ENCODE measurements around the gene ARPC1B.
"Not testable (repeated sequence)": the region's sequence is repeated elsewhere in the genome, so short reads cannot be mapped to it uniquely, and the experiment has no call there.

ARPC1B gene

GRCh38 chr7:99403764-99404163, 29.2 kb downstream of the ARPC1B start:
- H3K4me3 ChIP-seq (ENCODE audit: low read depth, low read length) = no peak overlapping the region
- peaks cover 63% of the 10 kb centered on the region for H3K36me3 ChIP-seq (ENCODE audit: control insufficient read depth, insufficient read depth, low read length)
- peaks cover 5% of the 10 kb centered on the region; the same call in 1 of the 2 replicates for H3K4me1 ChIP-seq (ENCODE audit: control insufficient read depth, insufficient read depth, low read length)
- no peaks in the 10 kb centered on the region for H3K9me3 ChIP-seq (ENCODE audit: control insufficient read depth, insufficient read depth, low read length)
- no peak overlapping the region for H3K9ac ChIP-seq (ENCODE audit: low read depth, low read length)
- H3K27me3 ChIP-seq (ENCODE audit: control insufficient read depth, insufficient read depth, low read length) = no peaks in the 10 kb centered on the region
- H3K27ac ChIP-seq (ENCODE audit: low read depth, low read length) = no peak overlapping the region

DNA sequence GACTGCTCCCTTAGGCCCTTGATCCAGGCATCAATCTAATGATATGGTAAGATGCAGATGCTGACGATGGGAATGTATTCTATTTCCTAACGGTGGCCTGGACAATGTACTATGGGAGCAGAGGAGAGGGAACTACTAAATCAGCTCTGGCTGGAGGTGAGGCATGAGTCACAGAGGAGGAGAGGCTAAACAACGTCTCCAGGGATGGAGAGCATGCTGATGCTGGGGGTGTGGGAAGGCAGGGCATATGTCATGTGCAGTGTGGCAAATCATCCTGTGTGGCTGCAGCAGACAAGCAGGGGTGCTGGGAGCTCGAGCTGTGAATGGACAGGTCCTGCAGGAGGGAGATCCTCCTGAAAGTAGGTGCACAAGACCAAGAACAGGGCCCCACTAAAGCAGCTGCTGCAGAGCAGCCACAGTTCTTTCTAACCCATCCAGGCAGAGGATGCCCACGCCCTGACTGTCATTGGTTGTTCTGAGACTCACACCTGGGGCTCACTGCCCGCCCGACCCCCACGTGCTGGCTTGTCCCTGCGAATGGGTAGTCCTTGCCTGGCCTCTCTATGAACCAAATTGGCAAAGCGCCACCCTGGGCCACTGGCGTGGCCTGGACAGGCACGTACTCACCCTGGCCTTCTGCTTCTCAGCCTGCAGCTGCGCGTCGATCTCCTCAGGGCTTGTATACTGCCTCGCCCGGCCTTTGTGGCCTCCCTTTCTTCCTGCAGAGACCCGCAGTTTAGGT, 29.9 kb downstream of the ARPC1B start:
- Histone ChIP-seq H3K4me3 (ENCODE audit: low read depth, low read length) (no peak overlapping the region), H3K9me3 (ENCODE audit: control insufficient read depth, insufficient read depth, low read length) (no peaks in the 10 kb centered on the region), H3K27me3 (ENCODE audit: control insufficient read depth, insufficient read depth, low read length) (no peaks in the 10 kb centered on the region), H3K36me3 (ENCODE audit: control insufficient read depth, insufficient read depth, low read length) (peaks cover 56% of the 10 kb centered on the region), H3K4me1 (ENCODE audit: control insufficient read depth, insufficient read depth, low read length) (peaks cover 5% of the 10 kb centered on the region; the same call in 1 of the 2 replicates), H3K9ac (ENCODE audit: low read depth, low read length) (no peak overlapping the region), H3K27ac (ENCODE audit: low read depth, low read length) (no peak overlapping the region)

- Histone ChIP-seq H3K4me3 (ENCODE audit: low read depth, low read length) (no peak overlapping the region), H3K36me3 (ENCODE audit: control insufficient read depth, insufficient read depth, low read length) (peaks cover 52% of the 10 kb centered on the region), H3K27me3 (ENCODE audit: control insufficient read depth, insufficient read depth, low read length) (no peaks in the 10 kb centered on the region), H3K9ac (ENCODE audit: low read depth, low read length) (no peak overlapping the region), H3K27ac (ENCODE audit: low read depth, low read length) (no peak overlapping the region), H3K9me3 (ENCODE audit: control insufficient read depth, insufficient read depth, low read length) (no peaks in the 10 kb centered on the region), H3K4me1 (ENCODE audit: control insufficient read depth, insufficient read depth, low read length) (peaks cover 7% of the 10 kb centered on the region; the same call in 1 of the 2 replicates)
Measured at GRCh38 chr7:99404977-99405320, 30.4 kb downstream of the ARPC1B start.

DNA sequence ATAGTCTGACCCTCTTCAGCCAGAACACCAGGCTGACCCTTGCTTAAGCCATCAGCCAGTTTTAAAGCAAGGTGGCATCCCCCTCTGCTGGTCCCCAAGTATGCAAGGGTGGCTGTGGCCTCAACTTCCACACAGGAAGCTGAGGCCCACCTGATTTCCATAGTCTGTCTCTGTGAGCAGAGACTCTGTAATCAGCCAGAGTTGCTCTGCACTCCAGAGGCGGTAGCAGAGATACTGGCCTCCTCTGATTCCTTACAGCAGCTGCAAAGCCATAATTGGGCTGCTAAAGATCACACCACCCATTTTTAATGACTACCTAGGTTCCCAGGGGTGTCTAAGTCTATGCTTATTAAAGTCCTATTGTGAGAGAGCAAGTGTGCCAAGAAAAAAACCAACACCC, 32.0 kb downstream of the ARPC1B start:
- Histone ChIP-seq H3K9me3 (ENCODE audit: control insufficient read depth, insufficient read depth, low read length) (no peaks in the 10 kb centered on the region), H3K4me3 (ENCODE audit: low read depth, low read length) (peak overlapping the region; percentile 77), H3K27ac (ENCODE audit: low read depth, low read length) (peak overlapping the region; percentile 11), H3K9ac (ENCODE audit: low read depth, low read length) (no peak overlapping the region; the same call in 1 of the 2 replicates), H3K4me1 (ENCODE audit: control insufficient read depth, insufficient read depth, low read length) (peaks cover 9% of the 10 kb centered on the region; the same call in 1 of the 2 replicates), H3K27me3 (ENCODE audit: control insufficient read depth, insufficient read depth, low read length) (no peaks in the 10 kb centered on the region), H3K36me3 (ENCODE audit: control insufficient read depth, insufficient read depth, low read length) (peaks cover 52% of the 10 kb centered on the region)

DNA sequence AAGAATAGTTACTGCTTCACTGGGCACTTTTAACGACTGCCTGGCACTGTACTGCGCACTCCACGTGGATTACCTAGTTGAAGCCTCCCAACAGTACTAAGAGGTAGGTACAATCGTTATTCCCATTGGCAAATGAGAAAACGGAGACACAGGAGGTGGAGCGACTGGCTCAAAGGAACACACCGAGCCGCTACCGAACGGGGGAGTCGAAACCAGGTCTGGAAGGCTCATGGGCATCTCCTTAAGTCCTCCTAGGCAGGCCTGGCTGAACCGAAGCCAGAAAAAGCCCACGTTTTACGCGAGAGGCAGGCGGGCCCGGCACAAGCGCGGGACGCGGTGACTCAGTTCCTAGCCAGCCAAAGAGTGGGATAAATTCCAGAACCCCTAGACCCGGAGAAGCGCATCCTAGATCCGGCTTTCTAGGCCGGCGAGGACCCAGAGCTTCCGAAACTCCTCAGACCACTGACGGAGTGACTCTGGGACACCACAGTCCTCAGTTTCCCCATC, 33.4 kb downstream of the ARPC1B start:
- Histone ChIP-seq H3K27ac (ENCODE audit: low read depth, low read length) (peak overlapping the region; percentile 100), H3K4me3 (ENCODE audit: low read depth, low read length) (peak overlapping the region; percentile 77), H3K9ac (ENCODE audit: low read depth, low read length) (peak overlapping the region; percentile 100), H3K4me1 (ENCODE audit: control insufficient read depth, insufficient read depth, low read length) (peaks cover 9% of the 10 kb centered on the region; the same call in 1 of the 2 replicates), H3K36me3 (ENCODE audit: control insufficient read depth, insufficient read depth, low read length) (peaks cover 52% of the 10 kb centered on the region), H3K27me3 (ENCODE audit: control insufficient read depth, insufficient read depth, low read length) (no peaks in the 10 kb centered on the region), H3K9me3 (ENCODE audit: control insufficient read depth, insufficient read depth, low read length) (no peaks in the 10 kb centered on the region)

- Histone ChIP-seq H3K9me3 (ENCODE audit: control insufficient read depth, insufficient read depth, low read length) (no peaks in the 10 kb centered on the region), H3K9ac (ENCODE audit: low read depth, low read length) (peak within 1 kb of the TSS; percentile 100), H3K36me3 (ENCODE audit: control insufficient read depth, insufficient read depth, low read length) (peaks cover 52% of the 10 kb centered on the region), H3K27me3 (ENCODE audit: control insufficient read depth, insufficient read depth, low read length) (no peaks in the 10 kb centered on the region), H3K4me3 (ENCODE audit: low read depth, low read length) (peak within 1 kb of the TSS; percentile 77), H3K27ac (ENCODE audit: low read depth, low read length) (peak within 1 kb of the TSS; percentile 100), H3K4me1 (ENCODE audit: control insufficient read depth, insufficient read depth, low read length) (peaks cover 9% of the 10 kb centered on the region; the same call in 1 of the 2 replicates)
Measured at GRCh38 chr7:99408379-99409191, 34.1 kb downstream of the ARPC1B start, which contains the start of the genes BUD31 and PDAP1. BUD31 (plus strand) TSS chr7:99408969; CDS start chr7:99411093, 2,124 bp downstream. PDAP1 (minus strand) TSS chr7:99408597; CDS start chr7:99408548, 49 bp downstream.

DNA sequence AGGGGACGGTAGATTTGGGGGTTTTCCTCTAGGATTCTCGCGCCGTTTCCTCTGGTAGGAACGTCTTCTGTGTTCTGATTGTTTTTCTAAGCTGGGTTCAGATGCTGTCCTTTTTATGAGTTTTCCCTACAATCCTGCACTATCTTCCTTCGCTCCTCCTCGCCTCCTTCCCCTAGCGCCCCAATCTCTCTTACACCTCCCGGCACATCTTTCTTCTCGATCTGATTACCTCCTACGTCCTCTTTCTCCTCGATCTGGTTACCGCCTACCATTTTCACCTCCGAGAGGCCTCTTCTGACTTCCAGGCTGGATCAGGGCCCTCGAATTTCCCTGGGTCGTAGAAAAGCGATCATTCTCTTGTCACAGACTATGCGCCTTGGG, 34.7 kb downstream of the ARPC1B start:
- Histone ChIP-seq H3K4me3 (ENCODE audit: low read depth, low read length) (peak overlapping the region; percentile 77), H3K27me3 (ENCODE audit: control insufficient read depth, insufficient read depth, low read length) (no peaks in the 10 kb centered on the region), H3K9me3 (ENCODE audit: control insufficient read depth, insufficient read depth, low read length) (no peaks in the 10 kb centered on the region), H3K36me3 (ENCODE audit: control insufficient read depth, insufficient read depth, low read length) (peaks cover 50% of the 10 kb centered on the region), H3K9ac (ENCODE audit: low read depth, low read length) (peak overlapping the region; percentile 100), H3K4me1 (ENCODE audit: control insufficient read depth, insufficient read depth, low read length) (peaks cover 9% of the 10 kb centered on the region; the same call in 1 of the 2 replicates), H3K27ac (ENCODE audit: low read depth, low read length) (peak overlapping the region; percentile 100)

GRCh38 chr7:99409806-99410205, 35.3 kb downstream of the ARPC1B start:
- Histone ChIP-seq H3K27me3 (ENCODE audit: control insufficient read depth, insufficient read depth, low read length) (no peaks in the 10 kb centered on the region), H3K36me3 (ENCODE audit: control insufficient read depth, insufficient read depth, low read length) (peaks cover 50% of the 10 kb centered on the region), H3K4me3 (ENCODE audit: low read depth, low read length) (peak overlapping the region; percentile 77), H3K9ac (ENCODE audit: low read depth, low read length) (peak overlapping the region; percentile 18; the same call in 1 of the 2 replicates), H3K27ac (ENCODE audit: low read depth, low read length) (peak overlapping the region; percentile 17), H3K9me3 (ENCODE audit: control insufficient read depth, insufficient read depth, low read length) (no peaks in the 10 kb centered on the region), H3K4me1 (ENCODE audit: control insufficient read depth, insufficient read depth, low read length) (peaks cover 9% of the 10 kb centered on the region; the same call in 1 of the 2 replicates)

GRCh38 chr7:99410635-99411034, 36.1 kb downstream of the ARPC1B start:
- Histone ChIP-seq H3K9ac (ENCODE audit: low read depth, low read length) (no peak overlapping the region), H3K36me3 (ENCODE audit: control insufficient read depth, insufficient read depth, low read length) (peaks cover 54% of the 10 kb centered on the region), H3K9me3 (ENCODE audit: control insufficient read depth, insufficient read depth, low read length) (no peaks in the 10 kb centered on the region), H3K27me3 (ENCODE audit: control insufficient read depth, insufficient read depth, low read length) (no peaks in the 10 kb centered on the region), H3K4me1 (ENCODE audit: control insufficient read depth, insufficient read depth, low read length) (peaks cover 9% of the 10 kb centered on the region; the same call in 1 of the 2 replicates), H3K4me3 (ENCODE audit: low read depth, low read length) (no peak overlapping the region), H3K27ac (ENCODE audit: low read depth, low read length) (no peak overlapping the region)

DNA sequence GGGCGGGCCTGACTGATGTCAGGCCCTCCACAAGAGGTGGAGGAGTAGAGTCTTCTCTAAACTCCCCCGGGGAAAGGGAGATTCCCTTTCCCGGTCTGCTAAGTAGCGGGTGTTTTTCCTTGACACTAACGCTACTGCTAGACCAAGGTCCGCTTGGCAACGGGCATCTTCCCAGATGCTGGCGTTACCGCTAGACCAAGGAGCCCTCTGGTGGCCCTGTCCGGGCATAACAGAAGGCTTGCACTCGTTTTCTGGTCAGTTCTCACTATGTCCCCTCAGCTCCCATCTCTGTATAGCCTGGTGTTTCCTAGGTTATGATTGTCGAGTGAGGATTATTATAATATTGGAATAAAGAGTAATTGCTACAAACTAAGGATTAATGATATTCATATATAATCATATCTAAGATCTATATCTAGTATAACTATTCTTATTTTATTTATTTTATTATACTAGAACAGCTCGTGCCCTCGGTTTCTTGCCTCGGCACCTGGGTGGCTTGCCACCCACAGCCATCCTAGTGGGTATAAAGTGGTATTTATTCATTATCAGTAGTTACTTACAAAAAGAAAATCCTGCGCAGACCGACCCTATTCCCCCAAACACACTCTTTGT, 41.1 kb downstream of the ARPC1B start:
- not testable (repeated sequence) for H3K9ac ChIP-seq (ENCODE audit: low read depth, low read length); H3K9me3 ChIP-seq (ENCODE audit: control insufficient read depth, insufficient read depth, low read length); H3K4me1 ChIP-seq (ENCODE audit: control insufficient read depth, insufficient read depth, low read length); H3K27ac ChIP-seq (ENCODE audit: low read depth, low read length); H3K4me3 ChIP-seq (ENCODE audit: low read depth, low read length); H3K27me3 ChIP-seq (ENCODE audit: control insufficient read depth, insufficient read depth, low read length)
- H3K36me3 ChIP-seq (ENCODE audit: control insufficient read depth, insufficient read depth, low read length) = peaks cover 95% of the 10 kb centered on the region
